Transverse colon (tissue), 4 donors: ENCODE measurements around the gene SMOC1. TPM values are rescaled to one million over a fixed set of nuclear protein-coding genes. Genes with fewer than 3 reads are reported as not detected.

Experiments
- DNase-seq: peaks from one replicate; pipeline ENCODE4 v3.0.0-alpha.2; 2019
- H3K27ac ChIP-seq, 4 donors: fragments of 200-600 bp; sonication (generic); 2 replicates each; pipeline ENCODE4 v1.5.1; 2016 to 2018; ENCODE audit warnings: inconsistent platforms in 4 of 4
- H3K27me3 ChIP-seq: fragments of 200-600 bp; sonication (generic); 2 replicates; pipeline ENCODE4 v1.5.1; 2017; ENCODE audit warnings: inconsistent platforms
- H3K36me3 ChIP-seq, 4 donors: fragments of 200-600 bp; sonication (generic); 2 replicates each; pipeline ENCODE4 v1.5.1; 2017 to 2019; ENCODE audit warnings: inconsistent platforms in 4 of 4
- H3K4me1 ChIP-seq, 4 donors: fragments of 200-600 bp; sonication (generic); 2 replicates each; pipeline ENCODE4 v1.5.1; 2017 to 2020; ENCODE audit warnings: inconsistent platforms in 4 of 4
- H3K4me3 ChIP-seq, 4 donors: fragments of 200-600 bp; sonication (generic); 1 replicate in 1 of 4; 2 replicates in 3 of 4; pipeline versions ENCODE4 v1.5.1 to v1.6.1; 2017 to 2019; ENCODE audit warnings: inconsistent platforms in 4 of 4
- H3K9me3 ChIP-seq, 2 donors: fragments of 200-600 bp; sonication (generic); 2 replicates each; pipeline ENCODE4 v1.5.1; 2017 to 2019; ENCODE audit warnings: inconsistent platforms in 2 of 2
- CTCF ChIP-seq, 5 experiments: fragments of 200-600 bp in 3 of 5; fragments of 450-650 bp in 2 of 5; sonication (generic) in 3 of 5; IDR thresholded peaks; 1 replicate in 2 of 5; 2 replicates in 3 of 5; pipeline ENCODE4 v1.5.1; 2016 to 2017; ENCODE audit warnings: antibody characterized with exemption in 5 of 5, inconsistent platforms in 3 of 5, mild to moderate bottlenecking in 2 of 5, moderate library complexity in 1 of 5
- EP300 ChIP-seq: sonication (generic); formaldehyde crosslinking; IDR thresholded peaks from one replicate; pipeline ENCODE4 v1.6.1; 2017; ENCODE audit warnings: antibody characterized with exemption, low read depth
- POLR2A ChIP-seq: fragments of 450-650 bp; IDR thresholded peaks from one replicate; pipeline ENCODE4 v1.6.1; 2016; ENCODE audit warnings: antibody characterized with exemption, mild to moderate bottlenecking, moderate library complexity
- POLR2AphosphoS5 ChIP-seq, 3 donors: sonication (generic); formaldehyde crosslinking; IDR thresholded peaks; one replicate each; pipeline ENCODE4 v1.6.1; 2016; ENCODE audit warnings: antibody characterized with exemption in 3 of 3
- WGBS, 2 donors: methylation state at CpG; one replicate each; pipeline ENCODE4 v1.1.5; 2018; ENCODE audit warnings: low coverage in 1 of 2; 5-methylcytosine and 5-hydroxymethylcytosine counted together
- in situ Hi-C, 4 donors: fragments of 200-750 bp; cut with MboI; loops; one replicate each; pipeline versions ENCODE4 v1.15.0 to v1.15.1; 2017; ENCODE audit warnings: low sequenced_read_pairs in 3 of 4, low pct_ligation_motif_present in 1 of 4, low pct_unique_long_range_greater_than_20kb in 1 of 4
- intact Hi-C: fragments of 100-400 bp; cut with DNase I; formaldehyde crosslinking; loops from one replicate; pipeline ENCODE4 v1.15.1; 2023; ENCODE audit warnings: low total_unique reads
- total RNA-seq, 4 donors: library from RNA; depleted of rRNA; stranded (reverse); fragments of >200 nt; gene quantifications; one replicate each; pipeline ENCODE4 v1.1.0, GENCODE V29; 2016

SMOC1 gene
- total RNA-seq, 4 donors from 2014 or later: 0.82 to 1.3 TPM; not detected in 2

GRCh38 chr14:70077720-70078119 is 198.5 kb downstream of the SMOC1 start:
- Histone ChIP-seq H3K4me1 (no peaks in the 10 kb centered on the region), H3K4me3 (no peak overlapping the region), H3K36me3 (no peaks in the 10 kb centered on the region), H3K9me3 (no peaks in the 10 kb centered on the region), H3K27ac (no peak overlapping the region), H3K27me3 (peaks cover 12% of the 10 kb centered on the region)
- DNase-seq: no peak
- intact Hi-C loops (no loop called here), in situ Hi-C loops (loop anchor here in 1 of 4 donors (25.0 kb wide), 1 partner anchor 235 kb away; no protein-coding TSS in a partner anchor)
- TF ChIP-seq POLR2AphosphoS5 (IDR thresholded peaks at IDR 0.05) (no peak), POLR2A (no peak), EP300 (no peak), CTCF (IDR thresholded peaks at IDR 0.05) (no peak)
- 14 to 45% methylated on average over 1 to 2 of the region's 2 CpGs for WGBS, 2 donors

GRCh38 chr14:70078329-70078728 is 199.1 kb downstream of the SMOC1 start:
- TF ChIP-seq CTCF (IDR thresholded peaks at IDR 0.05) (no peak), POLR2A (no peak), POLR2AphosphoS5 (IDR thresholded peaks at IDR 0.05) (no peak), EP300 (no peak)
- in situ Hi-C loops: loop anchor here in 1 of 4 donors (25.0 kb wide), 1 partner anchor 234 kb away; no protein-coding TSS in a partner anchor

GRCh38 chr14:70080076-70080475 is 200.9 kb downstream of the SMOC1 start:
- Histone ChIP-seq H3K27me3 (peaks cover 12% of the 10 kb centered on the region), H3K27ac (no peak overlapping the region), H3K4me3 (no peak overlapping the region), H3K36me3 (no peaks in the 10 kb centered on the region), H3K4me1 (no peaks in the 10 kb centered on the region), H3K9me3 (no peaks in the 10 kb centered on the region)
- 59 to 85% methylated on average over 3 to 6 of the region's 6 CpGs for WGBS, 2 donors
- in situ Hi-C loops: loop anchor here in 1 of 4 donors (25.0 kb wide), 1 partner anchor 232 kb away; no protein-coding TSS in a partner anchor
- intact Hi-C loops: no loop called here
- no peak for TF ChIP-seq POLR2AphosphoS5 (IDR thresholded peaks at IDR 0.05)
- no peak for DNase-seq

More at GRCh38 chr14:70078329-70078728, 199.1 kb downstream of the SMOC1 start:
- Histone ChIP-seq H3K27me3 (peaks cover 12% of the 10 kb centered on the region), H3K36me3 (no peaks in the 10 kb centered on the region), H3K9me3 (no peaks in the 10 kb centered on the region), H3K4me3 (no peak overlapping the region), H3K4me1 (no peaks in the 10 kb centered on the region), H3K27ac (no peak overlapping the region)
- intact Hi-C loops: no loop called here
- DNase-seq: no peak

Other genes starting within 250 kb of the SMOC1 start
- 100 to 1,000 TPM; 255 to 557 (median 471) TPM for gene SRSF5, start 112.3 kb upstream of the SMOC1 start, total RNA-seq
- gene SLC10A1, start 82.2 kb upstream of the SMOC1 start, total RNA-seq: under 1 TPM in 1 of 4 donors, not detected in 3; 0.27 TPM